IMR-90 (cell line): ENCODE results near the gene ZNF335. TPM values are rescaled to one million over a fixed set of nuclear protein-coding genes. Genes with fewer than 3 reads are reported as not detected.

Experiments used
- ATAC-seq: fragments of 200-7000 bp; cut with Tn5 transposase; 2 replicates; pipeline ENCODE4 v1.9.1; 2020; ENCODE audit warnings: low read depth, mild to moderate bottlenecking, moderate library complexity
- BruUV-seq: library from RNA; stranded (reverse); fragments of 400-500 nt; replicated peaks from 2 replicates; lab custom pipeline; 2021; lab: Mats Ljungman, UMichigan
- CTCF ChIA-PET: fragments of 300-600 bp; formaldehyde crosslinking; extraction: SDS; loops from one replicate; lab custom pipeline; 2021; ENCODE audit warnings: antibody characterized with exemption; lab: Yijun Ruan, JAX
- POLR2A ChIA-PET: fragments of 300-600 bp; sonication (Branson Sonifier 250); formaldehyde crosslinking; loops from one replicate; lab custom pipeline; 2022; ENCODE audit warnings: antibody characterized with exemption; ENCODE audit not compliant: unreplicated experiment; lab: Charles Lee
- DNase-seq: peaks from one replicate; pipeline ENCODE4 v3.0.0; 2013
- H2AFZ ChIP-seq: replicated peaks from 2 replicates; pipeline ENCODE3; 2013; ENCODE audit warnings: low read length, mild to moderate bottlenecking; ENCODE audit not compliant: poor library complexity
- H2AK5ac ChIP-seq: 2 replicates; pipeline ENCODE4 v1.6.1; 2013; ENCODE audit warnings: low read depth, low read length, inconsistent platforms
- H2AK9ac ChIP-seq: replicated peaks from 2 replicates; pipeline ENCODE3; 2013; ENCODE audit warnings: mild to moderate bottlenecking, low read depth, low read length, moderate library complexity; ENCODE audit not compliant: poor library complexity
- H2BK120ac ChIP-seq: 2 replicates; pipeline ENCODE4 v1.6.1; 2013; ENCODE audit warnings: low read depth, low read length, inconsistent platforms
- H2BK15ac ChIP-seq: 3 replicates; pipeline ENCODE4 v1.6.1; 2013; ENCODE audit warnings: low read depth, low read length, inconsistent platforms
- H2BK20ac ChIP-seq: 2 replicates; pipeline ENCODE4 v1.6.1; 2013; ENCODE audit warnings: low read depth, mild to moderate bottlenecking, inconsistent platforms, low read length, moderate library complexity
- H2BK5ac ChIP-seq: 2 replicates; pipeline ENCODE4 v1.6.1; 2013; ENCODE audit warnings: mild to moderate bottlenecking, low read depth, low read length, inconsistent platforms; ENCODE audit not compliant: poor library complexity, severe bottlenecking
- H3K14ac ChIP-seq: replicated peaks from 2 replicates; pipeline ENCODE4 v1.6.1; 2013; ENCODE audit warnings: low read depth, low read length, inconsistent platforms
- H3K18ac ChIP-seq: 2 replicates; pipeline ENCODE4 v1.6.1; 2013; ENCODE audit warnings: low read depth, low read length, control low read depth
- H3K23ac ChIP-seq: 2 replicates; pipeline ENCODE4 v1.6.1; 2013; ENCODE audit warnings: low read depth, low read length, inconsistent platforms
- H3K27ac ChIP-seq: 2 replicates; pipeline ENCODE4 v1.5.1; 2013; ENCODE audit warnings: mild to moderate bottlenecking, control low read depth, low read length; ENCODE audit not compliant: insufficient read depth
- H3K27me3 ChIP-seq: 2 replicates; pipeline ENCODE4 v1.6.1; 2013; ENCODE audit warnings: low read length; ENCODE audit not compliant: control insufficient read depth, insufficient read depth
- H3K36me3 ChIP-seq: 2 replicates; pipeline ENCODE4 v1.6.1; 2013; ENCODE audit warnings: low read length, mixed read lengths; ENCODE audit not compliant: control insufficient read depth, insufficient read depth
- H3K4ac ChIP-seq: 2 replicates; pipeline ENCODE4 v1.6.1; 2013; ENCODE audit warnings: low read depth, low read length, inconsistent platforms
- H3K4me1 ChIP-seq: 2 replicates; pipeline ENCODE4 v1.6.1; 2013; ENCODE audit warnings: low read length, mixed read lengths; ENCODE audit not compliant: control insufficient read depth, insufficient read depth
- H3K4me2 ChIP-seq: 2 replicates; pipeline ENCODE4 v1.6.1; 2013; ENCODE audit warnings: low read depth, mild to moderate bottlenecking, control low read depth, low read length, moderate library complexity
- H3K4me3 ChIP-seq: 2 replicates; pipeline ENCODE4 v1.5.1; 2013; ENCODE audit warnings: low read depth, mild to moderate bottlenecking, control low read depth, low read length, moderate library complexity; ENCODE audit not compliant: insufficient read depth
- H3K56ac ChIP-seq: 2 replicates; pipeline ENCODE4 v1.6.1; 2013; ENCODE audit warnings: low read length, inconsistent platforms; ENCODE audit not compliant: insufficient read depth; ENCODE audit errors: extremely low read depth
- H3K79me1 ChIP-seq, 2 experiments: 2 replicates each; pipeline ENCODE4 v1.6.1; 2013; ENCODE audit warnings: low read length in 2 of 2, inconsistent platforms in 1 of 2, low read depth in 1 of 2
- H3K9ac ChIP-seq: 2 replicates; pipeline ENCODE4 v1.6.1; 2013; ENCODE audit warnings: low read depth, low read length, control low read depth
- H3K9me1 ChIP-seq: 2 replicates; pipeline ENCODE4 v1.6.1; 2013; ENCODE audit warnings: low read length, inconsistent platforms; ENCODE audit not compliant: insufficient read depth
- H3K9me3 ChIP-seq: 2 replicates; pipeline ENCODE4 v1.6.1; 2013; ENCODE audit warnings: low read length; ENCODE audit not compliant: control insufficient read depth, insufficient read depth
- H4K20me1 ChIP-seq: 2 replicates; pipeline ENCODE4 v1.6.1; 2013; ENCODE audit warnings: low read length, inconsistent platforms; ENCODE audit not compliant: insufficient read depth
- H4K5ac ChIP-seq: 2 replicates; pipeline ENCODE4 v1.6.1; 2013; ENCODE audit warnings: mild to moderate bottlenecking, low read depth, low read length, control low read depth
- H4K8ac ChIP-seq, 2 experiments: 2 replicates each; pipeline ENCODE4 v1.6.1; 2013; ENCODE audit warnings: low read depth in 2 of 2, low read length in 2 of 2, control low read depth in 1 of 2, inconsistent platforms in 1 of 2
- H4K91ac ChIP-seq: 2 replicates; pipeline ENCODE4 v1.6.1; 2013; ENCODE audit warnings: low read depth, low read length, inconsistent platforms; ENCODE audit not compliant: insufficient read depth
- CEBPB ChIP-seq: IDR thresholded peaks from 2 replicates; pipeline ENCODE4 v1.6.1; 2012; ENCODE audit warnings: low read depth, low read length, improper control_type of control experiment
- CHD1 ChIP-seq: IDR thresholded peaks from 2 replicates; pipeline ENCODE4 v1.6.1; 2012; ENCODE audit warnings: low read depth, low read length, improper control_type of control experiment
- FOS ChIP-seq: fragments of 150-350 bp; IDR thresholded peaks from 2 replicates; pipeline ENCODE4 v1.6.1; 2016; ENCODE audit warnings: low read depth, low read length
- MAFK ChIP-seq: IDR thresholded peaks from 2 replicates; pipeline ENCODE4 v1.6.1; 2012; ENCODE audit warnings: low read depth, low read length, improper control_type of control experiment
- MAZ ChIP-seq: IDR thresholded peaks from 2 replicates; pipeline ENCODE4 v1.6.1; 2012; ENCODE audit warnings: low read depth, mild to moderate bottlenecking, low read length, improper control_type of control experiment, moderate library complexity, borderline replicate concordance
- MXI1 ChIP-seq: IDR thresholded peaks from 2 replicates; pipeline ENCODE4 v1.6.1; 2012; ENCODE audit warnings: low read depth, mild to moderate bottlenecking, low read length, moderate library complexity, borderline replicate concordance
- RAD21 ChIP-seq: IDR thresholded peaks from 2 replicates; pipeline ENCODE4 v1.6.1; 2012; ENCODE audit warnings: low read length, improper control_type of control experiment
- SMC3 ChIP-seq: fragments of 150-350 bp; IDR thresholded peaks from 2 replicates; pipeline ENCODE4 v1.6.1; 2016; ENCODE audit warnings: low read depth, mild to moderate bottlenecking, antibody characterized with exemption, low read length, moderate library complexity
- USF2 ChIP-seq: fragments of 150-350 bp; IDR thresholded peaks from 2 replicates; pipeline ENCODE4 v1.6.1; 2017; ENCODE audit warnings: mild to moderate bottlenecking, antibody characterized with exemption, low read length, low read depth
- WGBS, 2 experiments: methylation state at CpG; one replicate each; pipeline versions ENCODE4 v1.1.5 to v1.1.7; 2013; ENCODE audit warnings: missing lambda C conversion rate in 2 of 2; ENCODE audit not compliant: insufficient read length in 1 of 2; ENCODE audit errors: extremely low coverage in 2 of 2; 5-methylcytosine and 5-hydroxymethylcytosine counted together
- dilution Hi-C: fragments of 300-500 bp; cut with HindIII; formaldehyde crosslinking; loops from one replicate; pipeline ENCODE4 v1.14.3; 2018; ENCODE audit warnings: low sequenced_read_pairs; ENCODE audit not compliant: unreplicated experiment
- in situ Hi-C: fragments of 300-500 bp; cut with MboI; formaldehyde crosslinking; loops from 3 replicates; pipeline ENCODE4 v1.14.3; 2019; ENCODE audit warnings: low sequenced_read_pairs, inconsistent platforms, mixed read lengths
- intact Hi-C: fragments of 100-400 bp; cut with micrococcal nuclease; formaldehyde crosslinking; loops from 2 replicates; pipeline ENCODE4 v1.10.0; 2022
- polyA plus RNA-seq, 3 experiments: library from polyadenylated mRNA; depleted of rRNA; stranded (reverse); fragments of >200 nt; gene quantifications; 2 replicates each; pipeline ENCODE4 v1.2.3, GENCODE V29; 2012; ENCODE audit warnings: low replicate concordance in 1 of 3
- total RNA-seq: library from RNA; depleted of rRNA; stranded (reverse); fragments of >200 nt; gene quantifications from 2 replicates; pipeline ENCODE4 v1.2.3, GENCODE V29; 2012

The ZNF335 gene
- total and polyA plus RNA-seq, 2 of the 4 experiments (the other 2 are of a cell fraction): 11.8 to 17.8 TPM

DNA sequence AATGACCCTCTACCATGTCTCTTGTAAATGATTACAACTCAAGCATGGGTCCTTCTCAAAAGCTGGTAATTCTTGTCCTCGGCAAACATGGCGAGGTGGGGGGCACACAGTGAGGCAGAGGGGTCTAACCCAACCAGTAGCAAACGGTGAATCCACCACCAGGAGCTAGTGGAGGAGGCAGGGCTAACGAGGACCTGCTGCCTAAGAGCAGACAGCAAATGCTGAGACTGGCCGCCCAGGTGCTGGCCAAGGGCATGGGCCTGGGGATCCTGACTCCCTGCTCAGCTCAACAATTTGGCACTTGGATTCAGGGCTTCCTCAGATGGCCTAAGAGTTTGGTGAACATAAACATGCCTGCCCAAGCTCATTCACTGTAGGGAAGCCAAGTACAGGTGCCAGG, 19.1 kb downstream of the ZNF335 start:
- Histone ChIP-seq H3K9me3 (no peaks in the 10 kb centered on the region), H3K9me1 (peaks cover 7% of the 10 kb centered on the region; the same call in 1 of the 2 replicates), H4K91ac (no peak overlapping the region), H2AK5ac (no peak overlapping the region), H2BK20ac (no peak overlapping the region), H3K36me3 (peaks cover 70% of the 10 kb centered on the region), H3K18ac (no peak overlapping the region), H2BK15ac (no peak overlapping the region), H4K20me1 (peaks cover 4% of the 10 kb centered on the region; the same call in 1 of the 2 replicates), H3K23ac (no peak overlapping the region), H3K14ac (no peak overlapping the region), H3K56ac (no peak overlapping the region), H3K4me1 (no peaks in the 10 kb centered on the region), H3K27ac (no peak overlapping the region), H4K5ac (no peak overlapping the region), H2BK5ac (no peak overlapping the region), H3K4me2 (no peak overlapping the region), H3K79me1 (peaks cover 0 to 2% of the 10 kb centered on the region in 2 experiments; a peak in 1 of 4 replicates), H2AFZ (no peak overlapping the region), H2AK9ac (no peak overlapping the region), H3K9ac (no peak overlapping the region), H4K8ac (no peak overlapping the region), H3K4ac (no peak overlapping the region), H2BK120ac (no peak overlapping the region), H3K4me3 (no peak overlapping the region), H3K27me3 (no peaks in the 10 kb centered on the region)
- BruUV-seq: no TSS peak
- ATAC-seq (no peak), DNase-seq (no peak)
- no peak for TF ChIP-seq SMC3
- TF ChIP-seq CEBPB: no peak
- no peak for TF ChIP-seq MAFK
- TF ChIP-seq MXI1: no peak
- TF ChIP-seq USF2: no peak
- no peak for TF ChIP-seq MAZ
- TF ChIP-seq CHD1: no peak
- TF ChIP-seq RAD21: no peak
- no peak for TF ChIP-seq FOS
- intact Hi-C loops: no loop called here
- in situ Hi-C loops: no loop called here
- ChIA-PET CTCF (interaction anchor here (0.6 kb wide), 1 partner anchor 9 kb away, joined by 3 read pairs; no protein-coding TSS in a partner anchor), POLR2A (no interaction called here)
- WGBS, 2 experiments: 91% methylated on average over 5 of the region's 5 CpGs; no CpG with 5 or more reads in 1 of the 2 experiments
- dilution Hi-C loops: no loop called here
